Measurements from ENCODE around the gene MTERF2.

The MTERF2 gene

GRCh38 chr12:106955377-106956047 is 31.4 kb downstream of the MTERF2 start, which contains the start of gene TMEM263:
TMEM263 (plus strand) TSS chr12:106955907; CDS start chr12:106967117, 11,210 bp downstream.
- intact Hi-C loops (cut with DNase I), result loop anchor here (1.0 to 5.0 kb wide), 2 partner anchors 32 to 137 kb away; partner anchors contain the start of genes CRY1 and MTERF2
- peak; percentile 77 to 98 (median 88) for DNase-seq

- peak in 5 of 10 donors; percentile 9 to 85 (median 76) for DNase-seq
- intact Hi-C loops (cut with DNase I), result loop anchor here (1.0 to 5.0 kb wide), 2 partner anchors 33 to 138 kb away; partner anchors contain the start of genes CRY1 and MTERF2
Observed at GRCh38 chr12:106954462-106955376, 32.2 kb downstream of the MTERF2 start.

GRCh38 chr12:106953352-106954250 is 33.3 kb downstream of the MTERF2 start:
- no peak for DNase-seq
- intact Hi-C loops (cut with DNase I), result no loop called here

- intact Hi-C loops (cut with DNase I), result no loop called here
- no peak for DNase-seq
Observed at GRCh38 chr12:106950591-106950990, 36.4 kb downstream of the MTERF2 start.

GRCh38 chr12:106947461-106947860 is 39.5 kb downstream of the MTERF2 start:
- no peak for DNase-seq
- intact Hi-C loops (cut with DNase I), result no loop called here

- DNase-seq, result no peak
- intact Hi-C loops (cut with DNase I), result no loop called here
Observed at GRCh38 chr12:106945261-106945851, 41.6 kb downstream of the MTERF2 start.

GRCh38 chr12:106942775-106943174 is 44.2 kb downstream of the MTERF2 start:
- intact Hi-C loops (cut with DNase I), result no loop called here
- DNase-seq, result no peak

GRCh38 chr12:106941481-106942156 is 45.3 kb downstream of the MTERF2 start:
- no peak for DNase-seq
- intact Hi-C loops (cut with DNase I), result no loop called here

- intact Hi-C loops (cut with DNase I), result no loop called here
- no peak for DNase-seq
Observed at GRCh38 chr12:106934277-106934676, 52.7 kb downstream of the MTERF2 start.

All from posterior cingulate gyrus (tissue), 11 donors.